GM18502 (cell line): ENCODE data around the gene CCDC110.
"Not testable (repeated sequence)": the region's sequence is repeated elsewhere in the genome, so short reads cannot be mapped to it uniquely, and the experiment has no call there.

Source experiments
- ATAC-seq: cut with Tn5 transposase; IDR thresholded peaks from one replicate; pipeline ENCODE4 v1.9.1; 2021; ENCODE audit warnings: mild to moderate bottlenecking; ENCODE audit not compliant: unreplicated experiment, poor library complexity

CCDC110 gene

GRCh38 chr4:185471235-185472102, at the start of gene CCDC110:
CCDC110 (minus strand) TSS chr4:185471733; CDS start chr4:185471683, 50 bp downstream.
- ATAC-seq = peak; percentile 90

GRCh38 chr4:185520119-185520518, 48.6 kb upstream of the CCDC110 start:
- no peak for ATAC-seq

GRCh38 chr4:185518494-185518893, 47.0 kb upstream of the CCDC110 start:
- ATAC-seq = no peak

- ATAC-seq = no peak
Observed at GRCh38 chr4:185518069-185518468, 46.5 kb upstream of the CCDC110 start.

GRCh38 chr4:185515248-185515647, 43.7 kb upstream of the CCDC110 start:
- ATAC-seq = no peak

- no peak for ATAC-seq
Observed at GRCh38 chr4:185514182-185514697, 42.7 kb upstream of the CCDC110 start.

- ATAC-seq = peak; percentile 73
Observed at GRCh38 chr4:185513489-185514181, 42.1 kb upstream of the CCDC110 start.

- no peak for ATAC-seq
Observed at GRCh38 chr4:185512516-185512915, 41.0 kb upstream of the CCDC110 start.

GRCh38 chr4:185511243-185511642, 39.7 kb upstream of the CCDC110 start:
- ATAC-seq = not testable (repeated sequence)

- ATAC-seq = no peak
Observed at GRCh38 chr4:185510806-185511205, 39.3 kb upstream of the CCDC110 start.

- no peak for ATAC-seq
Observed at GRCh38 chr4:185508181-185508580, 36.6 kb upstream of the CCDC110 start.

GRCh38 chr4:185506422-185506821, 34.9 kb upstream of the CCDC110 start:
- ATAC-seq = no peak

- ATAC-seq = no peak
Observed at GRCh38 chr4:185504098-185505047, 32.8 kb upstream of the CCDC110 start.

GRCh38 chr4:185502386-185502785, 30.9 kb upstream of the CCDC110 start:
- no peak for ATAC-seq

- ATAC-seq = no peak
Observed at GRCh38 chr4:185500576-185500975, 29.0 kb upstream of the CCDC110 start.

- ATAC-seq = no peak
Observed at GRCh38 chr4:185500035-185500434, 28.5 kb upstream of the CCDC110 start.

- ATAC-seq = no peak
Observed at GRCh38 chr4:185488650-185489049, 17.1 kb upstream of the CCDC110 start.

- no peak for ATAC-seq
Observed at GRCh38 chr4:185481401-185481800, 9.9 kb upstream of the CCDC110 start.

- peak; percentile 31 for ATAC-seq
Observed at GRCh38 chr4:185480016-185480732, 8.6 kb upstream of the CCDC110 start.
